ENCODE measurements around the gene TAF4B.
"Not testable (repeated sequence)": the region's sequence is repeated elsewhere in the genome, so short reads cannot be mapped to it uniquely, and the experiment has no call there.

TAF4B gene

GRCh38 chr18:26242392-26242791 is 16.1 kb downstream of the TAF4B start:
- not testable (repeated sequence) for DNase-seq

- not testable (repeated sequence) for DNase-seq
Observed at GRCh38 chr18:26245434-26245833, 19.2 kb downstream of the TAF4B start.

- no peak for DNase-seq
Observed at GRCh38 chr18:26252411-26252810, 26.2 kb downstream of the TAF4B start.

- DNase-seq = not testable (repeated sequence)
Observed at GRCh38 chr18:26254808-26255207, 28.6 kb downstream of the TAF4B start.

- no peak for DNase-seq
Observed at GRCh38 chr18:26255695-26256622, 29.7 kb downstream of the TAF4B start.

- DNase-seq = no peak
Observed at GRCh38 chr18:26258711-26259110, 32.5 kb downstream of the TAF4B start.

- DNase-seq = not testable (repeated sequence)
Observed at GRCh38 chr18:26259416-26259815, 33.2 kb downstream of the TAF4B start.

- DNase-seq = no peak
Observed at GRCh38 chr18:26262156-26262555, 35.9 kb downstream of the TAF4B start.

GRCh38 chr18:26267357-26267930 is 41.2 kb downstream of the TAF4B start:
- no peak for DNase-seq

GRCh38 chr18:26268454-26268853 is 42.2 kb downstream of the TAF4B start:
- DNase-seq = no peak

GRCh38 chr18:26271917-26272549 is 45.8 kb downstream of the TAF4B start:
- DNase-seq = no peak

GRCh38 chr18:26277374-26277773 is 51.1 kb downstream of the TAF4B start:
- DNase-seq = no peak

GRCh38 chr18:26279428-26279827 is 53.2 kb downstream of the TAF4B start:
- DNase-seq = no peak

- no peak for DNase-seq
Observed at GRCh38 chr18:26286008-26286407, 59.8 kb downstream of the TAF4B start.

GRCh38 chr18:26287644-26288043 is 61.4 kb downstream of the TAF4B start:
- no peak for DNase-seq

GRCh38 chr18:26290385-26290784 is 64.1 kb downstream of the TAF4B start:
- no peak for DNase-seq

- no peak for DNase-seq
Observed at GRCh38 chr18:26293982-26294381, 67.7 kb downstream of the TAF4B start.

- DNase-seq = no peak
Observed at GRCh38 chr18:26298107-26298506, 71.9 kb downstream of the TAF4B start.

- no peak for DNase-seq
Observed at GRCh38 chr18:26301681-26302080, 75.4 kb downstream of the TAF4B start.

- not testable (repeated sequence) for DNase-seq
Observed at GRCh38 chr18:26303222-26303621, 77.0 kb downstream of the TAF4B start.

- no peak for DNase-seq
Observed at GRCh38 chr18:26304511-26304910, 78.3 kb downstream of the TAF4B start.

GRCh38 chr18:26307161-26307773 is 81.0 kb downstream of the TAF4B start:
- DNase-seq = no peak

GRCh38 chr18:26309281-26309680 is 83.0 kb downstream of the TAF4B start:
- no peak for DNase-seq

Measured in DMS153 (cell line).